PC-3 (cell line): ENCODE measurements around the gene CD320.
"Not testable (repeated sequence)": the region's sequence is repeated elsewhere in the genome, so short reads cannot be mapped to it uniquely, and the experiment has no call there.

Experiments used
- CTCF ChIP-seq: fragments of 300-600 bp; sonication (generic); conservative IDR thresholded peaks from 2 replicates; pipeline ENCODE4 v1.5.1; 2017; ENCODE audit warnings: antibody characterized with exemption, low read depth, mild to moderate bottlenecking, low read length
- EZH2 ChIP-seq: fragments of 300-600 bp; sonication (generic); IDR thresholded peaks from one replicate; pipeline ENCODE4 v1.6.1; 2017; ENCODE audit warnings: antibody characterized with exemption, mild to moderate bottlenecking, low read length; ENCODE audit not compliant: unreplicated experiment

GRCh38 chr19:8276508-8276907, 31.6 kb downstream of the CD320 start:
- not testable (repeated sequence) for TF ChIP-seq CTCF, EZH2
